ENCODE results near the gene CALCOCO1.
A peak's percentile ranks its signal among the peaks of the same experiment; 100 is the strongest.

The CALCOCO1 gene

GRCh38 chr12:53752621-53753020 is 25.4 kb upstream of the CALCOCO1 start:
- TF ChIP-seq EZH2phosphoT487 (conservative IDR thresholded peaks at IDR 0.05; ENCODE audit: low read length) (no peak), CTCF (IDR thresholded peaks at IDR 0.05; ENCODE audit: insufficient read depth, low read length, poor library complexity, severe bottlenecking) (no peak)
- H3K4me3 ChIP-seq (ENCODE audit: insufficient read depth, low read length, poor library complexity, severe bottlenecking): no peak overlapping the region
- no peaks in the 10 kb centered on the region for H3K9me3 ChIP-seq (ENCODE audit: insufficient read depth, low read length)
- no peak overlapping the region for H2AFZ ChIP-seq (ENCODE audit: low read depth, low read length, severe bottlenecking)
- no peaks in the 10 kb centered on the region for H3K79me2 ChIP-seq (ENCODE audit: insufficient read depth, low read length)
- H3K9me2 ChIP-seq (replicated peaks; ENCODE audit: insufficient read depth, low read length): no peaks in the 10 kb centered on the region
- peak overlapping the region; percentile 87 for H3K27ac ChIP-seq (ENCODE audit: low read depth, low read length)
- H3F3A ChIP-seq (ENCODE audit: insufficient read depth): peaks cover 35% of the 10 kb centered on the region
- H3K4me2 ChIP-seq (ENCODE audit: low read depth, low read length, poor library complexity, severe bottlenecking): peak overlapping the region; percentile 65
- H3K9ac ChIP-seq (ENCODE audit: low read length): no peak overlapping the region
- no peaks in the 10 kb centered on the region for H4K20me1 ChIP-seq (ENCODE audit: low read depth, low read length)
- no peaks in the 10 kb centered on the region for H3K27me3 ChIP-seq (ENCODE audit: low read length)
- no peaks in the 10 kb centered on the region for H3K36me3 ChIP-seq (ENCODE audit: low read length)

- Histone ChIP-seq H3K9ac (ENCODE audit: low read length) (peak overlapping the region; percentile 52), H3K9me3 (ENCODE audit: insufficient read depth, low read length) (no peaks in the 10 kb centered on the region), H3K4me2 (ENCODE audit: low read depth, low read length, poor library complexity, severe bottlenecking) (peak overlapping the region; percentile 65), H3K79me2 (ENCODE audit: insufficient read depth, low read length) (no peaks in the 10 kb centered on the region), H3F3A (ENCODE audit: insufficient read depth) (peaks cover 35% of the 10 kb centered on the region), H3K27me3 (ENCODE audit: low read length) (no peaks in the 10 kb centered on the region), H3K4me3 (ENCODE audit: insufficient read depth, low read length, poor library complexity, severe bottlenecking) (peak overlapping the region; percentile 16), H3K36me3 (ENCODE audit: low read length) (no peaks in the 10 kb centered on the region), H3K9me2 (replicated peaks; ENCODE audit: insufficient read depth, low read length) (no peaks in the 10 kb centered on the region), H3K27ac (ENCODE audit: low read depth, low read length) (peak overlapping the region; percentile 87), H2AFZ (ENCODE audit: low read depth, low read length, severe bottlenecking) (peak overlapping the region; percentile 69), H4K20me1 (ENCODE audit: low read depth, low read length) (no peaks in the 10 kb centered on the region)
- no peak for TF ChIP-seq EZH2phosphoT487 (conservative IDR thresholded peaks at IDR 0.05; ENCODE audit: low read length)
- TF ChIP-seq CTCF (IDR thresholded peaks at IDR 0.05; ENCODE audit: insufficient read depth, low read length, poor library complexity, severe bottlenecking): no peak
Measured at GRCh38 chr12:53752192-53752601, 24.9 kb upstream of the CALCOCO1 start.

DNA sequence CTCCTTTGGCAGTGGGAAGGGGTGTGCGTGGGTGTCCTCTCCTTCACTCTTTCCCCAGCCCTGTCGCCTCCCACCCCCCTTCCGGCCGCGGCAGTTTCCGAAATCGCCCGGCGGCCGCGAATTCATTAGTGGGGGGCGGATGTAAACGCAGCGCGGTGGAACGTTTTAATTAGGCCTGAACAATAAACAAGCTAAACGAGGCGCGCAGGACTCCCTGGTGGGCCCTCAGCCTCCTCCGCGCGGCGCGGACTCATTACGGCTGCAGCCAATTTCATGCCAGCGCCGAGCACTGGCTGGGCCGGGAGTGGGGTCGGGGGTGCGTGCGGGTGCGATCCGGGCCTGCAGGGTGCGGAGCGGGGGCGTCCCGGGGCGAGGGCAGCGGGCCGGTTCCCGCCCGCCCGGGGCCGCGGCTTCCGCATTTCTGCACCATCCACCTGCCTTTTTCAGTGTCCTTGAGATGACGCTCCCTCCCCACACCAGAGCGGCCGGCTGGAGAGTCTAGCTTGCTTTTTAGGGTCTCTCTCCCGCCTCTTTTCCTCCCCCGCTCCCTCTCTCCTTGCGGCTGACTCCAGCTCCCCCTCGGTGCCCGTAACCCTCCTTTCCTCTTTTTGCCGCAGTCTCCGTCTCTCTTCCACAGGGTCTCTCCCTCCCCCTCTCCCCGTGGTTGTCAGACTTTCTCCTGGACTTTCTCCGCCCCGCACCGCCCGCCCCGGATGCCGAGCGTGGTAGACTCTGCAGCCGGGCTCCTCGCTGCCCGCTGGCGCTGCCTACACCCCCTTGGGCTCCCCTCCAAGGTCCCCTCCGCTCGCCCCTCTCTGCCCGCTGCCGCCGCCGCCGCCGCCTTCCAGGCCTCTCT is 24.3 kb upstream of the CALCOCO1 start, which contains the start of gene CISTR:
CISTR (minus strand) TSS at position 644 of the 856 bp plus-strand sequence.
- Histone ChIP-seq H2AFZ (ENCODE audit: low read depth, low read length, severe bottlenecking) (peak within 1 kb of the TSS; percentile 69), H3K9me2 (replicated peaks; ENCODE audit: insufficient read depth, low read length) (no peaks in the 10 kb centered on the region), H3K4me2 (ENCODE audit: low read depth, low read length, poor library complexity, severe bottlenecking) (peak within 1 kb of the TSS; percentile 65), H3F3A (ENCODE audit: insufficient read depth) (peaks cover 35% of the 10 kb centered on the region), H3K4me3 (ENCODE audit: insufficient read depth, low read length, poor library complexity, severe bottlenecking) (peak within 1 kb of the TSS; percentile 16), H4K20me1 (ENCODE audit: low read depth, low read length) (no peaks in the 10 kb centered on the region), H3K79me2 (ENCODE audit: insufficient read depth, low read length) (no peaks in the 10 kb centered on the region), H3K9ac (ENCODE audit: low read length) (peak within 1 kb of the TSS; percentile 52), H3K9me3 (ENCODE audit: insufficient read depth, low read length) (no peaks in the 10 kb centered on the region), H3K27me3 (ENCODE audit: low read length) (no peaks in the 10 kb centered on the region), H3K27ac (ENCODE audit: low read depth, low read length) (peak within 1 kb of the TSS; percentile 87), H3K36me3 (ENCODE audit: low read length) (no peaks in the 10 kb centered on the region)
- TF ChIP-seq CTCF (IDR thresholded peaks at IDR 0.05; ENCODE audit: insufficient read depth, low read length, poor library complexity, severe bottlenecking) (no peak), EZH2phosphoT487 (conservative IDR thresholded peaks at IDR 0.05; ENCODE audit: low read length) (no peak)
